Measurements from ENCODE around the gene LMNA.

DNA sequence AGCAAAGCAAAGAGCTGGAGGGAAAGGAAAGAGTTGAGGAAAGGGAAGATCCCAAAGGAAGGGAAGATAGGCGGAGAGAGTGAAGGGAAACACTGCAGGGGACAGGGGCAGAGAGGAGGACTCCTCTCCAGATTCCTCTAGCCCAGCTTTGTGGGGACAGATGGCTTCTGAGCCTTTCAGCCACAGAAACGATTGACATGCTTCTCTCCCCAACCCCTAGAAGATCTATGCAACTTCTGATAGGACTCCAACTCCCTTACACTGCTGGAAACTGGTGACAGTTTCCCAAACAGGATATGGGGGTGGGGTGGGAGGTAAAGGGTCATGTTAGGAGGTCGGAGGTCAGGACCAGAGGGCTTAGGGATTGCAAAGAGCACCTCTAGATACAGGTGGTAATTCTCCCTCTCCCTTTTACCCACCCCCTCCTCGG lies 38.7 kb upstream of the LMNA start:
- TF ChIP-seq EZH2 (IDR thresholded peaks at IDR 0.05; ENCODE audit: borderline replicate concordance): no peak
- TF ChIP-seq, protein P1, sequence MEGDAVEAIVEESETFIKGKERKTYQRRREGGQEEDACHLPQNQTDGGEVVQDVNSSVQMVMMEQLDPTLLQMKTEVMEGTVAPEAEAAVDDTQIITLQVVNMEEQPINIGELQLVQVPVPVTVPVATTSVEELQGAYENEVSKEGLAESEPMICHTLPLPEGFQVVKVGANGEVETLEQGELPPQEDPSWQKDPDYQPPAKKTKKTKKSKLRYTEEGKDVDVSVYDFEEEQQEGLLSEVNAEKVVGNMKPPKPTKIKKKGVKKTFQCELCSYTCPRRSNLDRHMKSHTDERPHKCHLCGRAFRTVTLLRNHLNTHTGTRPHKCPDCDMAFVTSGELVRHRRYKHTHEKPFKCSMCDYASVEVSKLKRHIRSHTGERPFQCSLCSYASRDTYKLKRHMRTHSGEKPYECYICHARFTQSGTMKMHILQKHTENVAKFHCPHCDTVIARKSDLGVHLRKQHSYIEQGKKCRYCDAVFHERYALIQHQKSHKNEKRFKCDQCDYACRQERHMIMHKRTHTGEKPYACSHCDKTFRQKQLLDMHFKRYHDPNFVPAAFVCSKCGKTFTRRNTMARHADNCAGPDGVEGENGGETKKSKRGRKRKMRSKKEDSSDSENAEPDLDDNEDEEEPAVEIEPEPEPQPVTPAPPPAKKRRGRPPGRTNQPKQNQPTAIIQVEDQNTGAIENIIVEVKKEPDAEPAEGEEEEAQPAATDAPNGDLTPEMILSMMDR (IDR thresholded peaks at IDR 0.05; ENCODE audit: poor library complexity): no peak

Measured in hepatocyte (in vitro differentiated cells).